ENCODE data around the gene NPBWR2.

DNA sequence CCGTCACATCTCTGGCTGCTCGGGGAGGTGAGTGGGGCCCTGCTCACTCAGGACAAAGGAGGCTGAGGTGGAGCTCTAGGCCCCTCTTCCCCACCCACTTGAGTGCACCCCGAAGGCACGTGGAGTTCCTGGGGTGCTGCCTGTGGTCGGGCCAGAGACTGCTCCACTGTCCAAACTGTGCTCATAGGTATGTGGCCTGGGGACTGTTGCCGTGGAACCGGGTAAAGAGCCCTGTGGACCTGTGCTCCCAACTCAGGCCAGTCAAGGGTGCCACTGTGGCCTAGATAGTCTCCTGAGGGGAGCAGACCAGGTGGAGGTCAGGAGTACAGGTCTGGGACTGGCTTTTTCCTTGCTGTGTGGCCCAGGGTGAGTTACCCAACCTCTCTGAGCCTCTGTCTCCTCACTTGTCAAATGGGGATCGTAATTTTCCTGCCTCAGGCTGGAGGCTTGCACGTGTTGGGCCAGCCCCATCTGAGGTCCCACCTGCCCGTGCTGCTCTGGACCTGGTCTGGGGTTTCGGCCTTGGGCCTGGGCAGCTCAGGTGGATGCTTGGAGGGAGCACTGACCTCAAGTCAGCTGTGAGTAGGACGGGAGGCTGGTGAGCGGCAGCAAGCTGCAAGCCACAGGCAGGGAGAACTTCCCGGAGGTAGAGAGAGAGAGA lies 12.4 kb upstream of the NPBWR2 start:
- TF ChIP-seq CTCF (IDR thresholded peaks at IDR 0.05; ENCODE audit: insufficient read depth, low read depth, low read length) (no peak), EZH2 (IDR thresholded peaks at IDR 0.05; ENCODE audit: insufficient read depth, low read length) (no peak)

Data from astrocyte (in vitro differentiated cells and primary cell).